Sigmoid colon (tissue), 3 donors: ENCODE data around the gene KIF2C.
"Not testable (repeated sequence)": the region's sequence is repeated elsewhere in the genome, so short reads cannot be mapped to it uniquely, and the experiment has no call there.

Experiments used
- CTCF ChIP-seq, 4 experiments: fragments of 450-650 bp in 3 of 4; fragments of 200-600 bp in 1 of 4; IDR thresholded peaks; one replicate each; pipeline ENCODE4 v1.5.1; 2016 to 2019; ENCODE audit warnings: antibody characterized with exemption in 4 of 4, mild to moderate bottlenecking in 3 of 4, moderate library complexity in 2 of 4
- POLR2A ChIP-seq, 2 donors: fragments of 450-650 bp; IDR thresholded peaks; one replicate each; pipeline ENCODE4 v1.6.1; 2016; ENCODE audit warnings: antibody characterized with exemption in 2 of 2, mild to moderate bottlenecking in 2 of 2, moderate library complexity in 2 of 2

GRCh38 chr1:44810762-44811105 lies 71.1 kb downstream of the KIF2C start:
- TF ChIP-seq CTCF, POLR2A (IDR thresholded peaks at IDR 0.05): not testable (repeated sequence)
